ENCODE data around the gene METRNL.
"Not testable (repeated sequence)": the region's sequence is repeated elsewhere in the genome, so short reads cannot be mapped to it uniquely, and the experiment has no call there.

The METRNL gene

DNA sequence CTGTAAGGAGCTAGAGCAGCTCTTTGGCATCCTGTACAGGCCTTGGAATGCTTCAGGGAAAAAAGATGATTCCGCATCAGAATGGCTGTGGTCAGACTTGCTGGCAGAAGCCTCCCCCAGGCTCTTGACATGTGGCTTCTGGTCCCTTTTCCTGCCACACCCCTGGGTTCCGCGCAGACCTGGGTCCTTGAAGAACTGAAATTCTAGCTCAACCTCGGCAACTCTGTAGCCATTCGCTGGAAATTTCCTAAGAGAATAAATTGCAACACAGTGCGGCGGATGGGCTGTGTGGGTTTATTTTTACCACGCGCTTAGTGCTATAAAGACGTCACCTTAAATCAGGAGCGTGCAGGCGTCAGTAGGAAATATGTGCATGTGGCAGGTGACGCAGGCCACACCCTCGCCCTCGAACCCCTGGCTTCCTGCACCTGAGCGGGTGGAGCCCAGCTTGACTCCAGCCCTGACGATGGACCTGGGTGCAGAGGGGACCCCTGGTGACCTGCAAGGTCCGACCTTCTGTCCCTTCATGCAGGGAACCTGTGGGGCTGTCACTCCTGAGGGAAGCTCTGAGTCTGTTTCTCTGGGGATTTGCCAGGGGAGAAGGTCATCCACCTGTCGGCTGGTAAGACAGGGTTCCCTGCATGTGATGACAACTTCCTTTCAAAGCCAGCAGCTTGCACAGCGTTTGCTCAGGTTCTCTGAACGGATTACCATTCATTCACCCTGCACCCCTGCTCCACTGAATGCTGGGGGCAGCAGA lies 46.3 kb downstream of the METRNL start:
- DNase-seq, result no peak

GRCh38 chr17:83126275-83126811 lies 46.9 kb downstream of the METRNL start:
- no peak for DNase-seq

DNA sequence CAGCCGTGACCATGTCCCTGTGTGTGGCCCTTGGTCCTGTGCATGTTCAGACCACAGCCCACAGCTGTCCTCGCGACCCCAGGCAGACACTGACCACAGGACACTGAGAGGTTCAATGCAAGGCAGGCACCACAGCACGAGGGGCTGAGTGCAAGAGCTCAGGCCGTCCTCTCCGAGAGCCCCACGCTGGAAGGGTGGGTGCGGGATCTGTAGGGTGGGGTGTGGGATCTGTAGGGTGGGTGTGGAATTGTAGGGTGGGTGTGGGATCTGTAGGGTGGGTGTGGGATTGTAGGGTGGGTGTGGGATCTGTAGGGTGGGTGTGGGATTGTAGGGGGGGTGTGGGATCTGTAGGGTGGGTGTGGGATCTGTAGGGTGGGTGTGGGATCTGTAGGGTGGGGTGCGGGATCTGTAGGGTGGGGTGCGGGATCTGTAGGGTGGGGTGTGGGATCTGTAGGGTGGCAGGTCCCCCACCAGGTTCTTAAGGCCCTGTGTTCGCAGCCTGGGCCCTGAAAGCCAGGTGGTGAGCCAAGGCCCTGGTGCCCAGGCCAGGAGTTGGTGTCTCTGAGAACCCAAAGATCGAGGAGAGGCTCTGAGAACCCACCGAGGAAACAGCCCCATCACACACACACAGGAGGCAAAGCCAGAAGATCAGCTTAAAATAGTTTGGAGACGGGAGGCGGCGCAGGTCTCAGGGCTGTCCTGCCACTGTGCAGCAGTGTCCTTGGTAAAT lies 48.2 kb downstream of the METRNL start:
- no peak for DNase-seq

- no peak for DNase-seq
Observed at GRCh38 chr17:83128306-83129240, 49.2 kb downstream of the METRNL start.

- DNase-seq, result no peak
Observed at GRCh38 chr17:83129676-83130075, 50.3 kb downstream of the METRNL start.

DNA sequence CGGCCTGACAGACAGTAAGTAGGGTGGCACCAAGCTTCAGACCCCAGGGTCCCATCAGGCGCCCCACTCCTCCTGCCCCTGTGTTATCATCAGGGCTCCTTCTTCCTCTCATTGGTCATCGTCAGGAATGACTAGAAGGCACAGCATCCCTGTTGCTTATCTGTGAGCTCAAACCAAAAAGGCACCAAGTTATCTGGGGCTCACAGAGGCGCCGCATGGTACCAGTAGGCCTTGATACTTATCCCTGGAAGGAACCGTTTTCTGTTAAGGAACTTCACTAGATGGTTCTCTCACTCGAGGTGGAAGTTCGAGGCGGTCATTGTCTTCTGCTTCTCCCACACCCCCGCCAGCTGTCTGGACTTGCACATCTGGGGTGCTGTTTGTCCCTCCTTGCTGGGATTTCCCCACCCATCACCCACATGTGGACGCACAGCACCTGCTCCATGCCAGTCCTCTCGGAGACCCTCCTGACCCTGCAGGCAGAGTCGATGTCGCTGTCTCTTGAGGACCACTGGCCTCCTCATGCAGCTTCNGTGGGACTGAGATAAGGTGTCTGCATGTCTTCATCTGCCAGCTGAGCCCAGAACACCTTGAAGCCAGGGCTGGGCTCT lies 52.1 kb downstream of the METRNL start:
- peak; percentile 90 for DNase-seq

DNA sequence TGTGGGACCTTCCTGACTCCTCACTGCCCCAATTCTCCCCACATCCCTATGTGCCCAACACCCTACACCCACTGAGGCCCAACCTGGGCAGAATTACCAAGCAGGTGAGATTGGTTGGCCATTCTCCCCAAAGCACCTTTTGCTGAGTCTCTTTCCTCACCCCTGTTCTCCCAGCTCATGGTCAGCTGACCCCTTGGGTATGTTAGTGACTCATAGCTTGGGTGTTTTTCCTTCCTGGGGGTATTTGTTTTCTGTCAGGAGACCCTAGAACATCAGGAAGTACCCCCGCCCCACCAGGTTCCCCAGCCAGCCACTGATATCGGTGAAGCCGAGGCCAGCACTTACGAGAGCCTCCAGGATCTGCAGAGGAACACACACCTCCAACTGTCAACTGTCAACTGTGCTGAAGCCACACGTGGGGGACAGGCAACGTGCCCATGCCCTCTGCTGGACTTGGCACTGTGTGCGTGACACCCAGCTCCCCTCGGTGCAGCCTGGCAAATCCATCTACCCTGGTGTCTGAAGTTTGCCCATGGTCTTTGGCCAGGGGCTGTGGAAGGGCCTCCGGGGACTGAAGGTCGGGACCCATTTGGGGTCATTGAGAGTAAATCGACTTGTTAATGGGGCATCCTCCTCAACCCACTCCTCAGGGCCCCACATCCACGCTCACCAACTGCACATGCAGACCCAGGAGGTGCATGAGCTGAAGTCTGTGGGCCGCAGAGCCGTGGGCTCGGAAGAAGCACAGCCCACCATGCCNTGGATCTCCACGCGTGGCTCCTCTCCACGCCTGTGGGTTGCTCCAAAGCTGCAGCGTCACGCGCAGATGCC lies 53.1 kb downstream of the METRNL start:
- peak; percentile 37 for DNase-seq

DNA sequence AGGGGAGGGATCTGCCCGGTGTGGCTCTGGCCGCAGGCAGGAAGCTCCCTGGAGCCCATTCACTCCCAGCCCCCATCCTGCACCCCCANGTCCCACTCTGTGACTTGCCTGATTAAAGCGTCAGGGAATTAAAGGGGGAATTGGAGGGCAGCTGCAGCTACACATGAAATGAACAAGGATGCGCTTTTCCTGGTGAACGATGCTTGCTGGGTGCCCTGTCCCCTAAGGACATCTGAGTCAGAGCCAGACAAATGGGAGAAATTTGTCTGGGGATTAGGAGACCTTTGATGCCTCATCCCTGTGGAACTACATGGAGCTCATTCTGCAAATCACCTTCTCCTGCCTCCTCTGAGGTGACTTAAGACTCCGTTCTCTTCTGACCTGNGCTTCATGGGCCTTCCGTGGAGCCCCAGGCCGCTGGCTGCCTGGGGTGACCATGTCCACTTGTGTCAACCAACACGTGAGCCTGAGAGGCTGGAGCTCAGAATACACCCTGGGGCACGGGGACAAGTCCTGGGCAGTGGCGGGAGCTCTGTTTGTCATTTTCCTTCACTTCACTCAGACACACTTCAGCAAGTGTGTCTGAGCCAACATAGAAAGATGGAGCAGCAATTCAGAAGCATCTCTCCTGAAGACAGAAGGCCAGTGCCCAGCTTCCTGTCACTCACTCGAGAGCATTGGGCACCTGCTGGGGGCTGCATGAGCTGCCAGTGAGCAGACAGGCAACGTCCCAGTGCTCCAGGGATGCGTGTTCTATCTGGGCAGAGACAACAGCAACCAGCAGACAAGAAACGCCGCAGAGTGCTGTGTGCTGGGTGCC lies 54.1 kb downstream of the METRNL start:
- no peak for DNase-seq

DNA sequence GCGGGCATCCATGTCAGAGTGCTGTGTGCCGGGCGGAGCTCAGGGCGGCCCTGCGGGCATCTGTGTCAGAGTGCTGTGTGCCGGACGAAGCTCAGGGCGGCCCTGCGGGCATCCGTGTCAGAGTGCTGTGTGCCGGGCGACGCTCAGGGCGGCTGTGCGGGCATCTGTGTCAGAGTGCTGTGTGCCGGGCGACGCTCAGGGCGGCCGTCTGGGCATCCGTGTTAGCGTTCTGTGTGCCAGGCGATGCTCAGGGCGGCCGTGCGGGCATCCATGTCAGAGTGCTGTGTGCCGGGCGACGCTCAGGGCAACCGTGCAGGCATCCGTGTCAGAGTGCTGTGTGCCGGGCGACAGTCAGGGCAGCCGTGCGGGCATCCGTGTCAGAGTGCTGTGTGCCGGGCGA lies 55.0 kb downstream of the METRNL start:
- not testable (repeated sequence) for DNase-seq

- no peak for DNase-seq
Observed at GRCh38 chr17:83135692-83136091, 56.3 kb downstream of the METRNL start.

- no peak for DNase-seq
Observed at GRCh38 chr17:83136156-83136555, 56.7 kb downstream of the METRNL start.

DNA sequence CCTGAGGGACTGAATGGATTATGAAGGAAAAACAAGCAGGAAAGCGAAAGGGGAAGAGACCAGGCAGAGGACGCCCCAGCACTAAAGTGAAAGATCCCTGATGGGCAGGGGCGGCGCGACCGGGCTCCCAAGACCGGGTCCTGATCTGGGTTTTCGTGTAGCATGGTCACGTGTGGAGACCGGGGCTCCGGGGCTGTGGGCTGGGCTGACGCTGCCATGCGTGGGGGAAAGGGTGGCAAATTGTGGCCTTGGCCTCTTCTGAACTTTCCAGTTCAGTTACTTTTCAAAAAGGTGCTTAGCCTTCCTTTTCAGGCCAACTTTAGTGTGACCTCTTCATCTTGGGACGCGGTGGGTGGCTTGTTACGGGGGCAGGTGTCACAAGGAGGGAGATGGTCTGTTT lies 57.5 kb downstream of the METRNL start:
- DNase-seq, result no peak

GRCh38 chr17:83137523-83137922 lies 58.1 kb downstream of the METRNL start:
- DNase-seq, result no peak

GRCh38 chr17:83138820-83139219 lies 59.4 kb downstream of the METRNL start:
- no peak for DNase-seq

- not testable (repeated sequence) for DNase-seq
Observed at GRCh38 chr17:83139541-83140248, 60.3 kb downstream of the METRNL start.

DNA sequence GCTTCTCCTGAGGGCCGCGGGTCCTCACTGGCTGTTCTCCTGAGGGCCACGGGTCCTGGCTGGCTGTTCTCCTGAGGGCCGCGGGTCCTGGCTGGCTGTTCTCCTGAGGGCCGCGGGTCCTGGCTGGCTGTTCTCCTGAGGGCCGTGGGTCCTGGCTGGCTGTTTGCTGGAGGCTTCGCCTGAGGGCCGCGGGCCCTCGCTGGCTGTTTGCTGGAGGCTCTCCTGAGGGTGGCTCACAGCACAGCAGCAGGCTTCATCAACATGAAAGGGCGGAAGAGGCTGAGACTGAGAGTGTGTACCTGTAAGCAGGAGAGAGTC lies 60.8 kb downstream of the METRNL start:
- not testable (repeated sequence) for DNase-seq

GRCh38 chr17:83142619-83143018 lies 63.2 kb downstream of the METRNL start:
- no peak for DNase-seq

- peak; percentile 62 for DNase-seq
Observed at GRCh38 chr17:83143817-83144231, 64.4 kb downstream of the METRNL start.

All from hematopoietic multipotent progenitor cell treated with erythropoietin and hydrocortisone succinate and interleukin-3 and kit ligand, for 8 days (in vitro differentiated cells).